ENCODE results near the gene C2orf49.
A peak's percentile ranks its signal among the peaks of the same experiment; 100 is the strongest.
"Not testable (repeated sequence)": the region's sequence is repeated elsewhere in the genome, so short reads cannot be mapped to it uniquely, and the experiment has no call there.

Gene C2orf49

DNA sequence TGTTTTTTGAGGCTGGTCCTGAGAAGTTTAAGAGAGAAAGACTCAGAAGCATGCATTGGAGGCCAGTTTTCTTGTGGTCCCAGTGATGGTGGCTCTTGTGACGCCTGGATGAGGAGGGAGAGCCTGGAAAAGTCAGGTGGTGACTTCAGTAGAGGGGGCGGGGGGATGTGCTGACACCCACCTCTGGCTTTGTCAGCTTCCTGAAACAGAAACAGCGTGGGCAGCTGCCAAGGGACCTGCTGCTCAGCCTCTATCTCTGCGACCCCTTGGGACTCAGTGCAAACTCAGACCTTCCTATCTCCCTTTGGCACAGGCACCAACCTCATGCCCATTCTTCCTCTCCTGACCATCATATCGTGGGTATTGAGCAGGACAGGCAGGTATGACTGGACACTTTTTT, 14.2 kb upstream of the C2orf49 start:
- no peak for DNase-seq

DNA sequence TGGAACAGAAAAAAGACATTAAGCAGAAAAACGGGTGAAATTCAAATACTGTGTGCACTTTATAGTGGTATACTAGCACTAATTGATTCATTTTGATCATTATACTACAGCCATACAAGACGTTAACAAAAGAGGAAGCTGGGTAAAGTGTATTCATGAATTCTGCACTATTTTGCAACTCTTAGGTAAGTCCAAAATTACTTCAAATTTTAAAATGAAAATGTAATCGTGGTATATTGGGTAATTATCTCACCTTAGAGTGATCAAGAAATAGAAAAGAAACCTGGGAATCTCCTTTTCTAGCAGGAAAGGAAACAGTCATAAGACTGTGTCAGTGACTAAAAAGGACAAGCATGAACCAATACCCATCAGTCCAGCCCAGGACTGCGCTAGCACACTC, 13.2 kb upstream of the C2orf49 start:
- DNase-seq, result no peak

DNA sequence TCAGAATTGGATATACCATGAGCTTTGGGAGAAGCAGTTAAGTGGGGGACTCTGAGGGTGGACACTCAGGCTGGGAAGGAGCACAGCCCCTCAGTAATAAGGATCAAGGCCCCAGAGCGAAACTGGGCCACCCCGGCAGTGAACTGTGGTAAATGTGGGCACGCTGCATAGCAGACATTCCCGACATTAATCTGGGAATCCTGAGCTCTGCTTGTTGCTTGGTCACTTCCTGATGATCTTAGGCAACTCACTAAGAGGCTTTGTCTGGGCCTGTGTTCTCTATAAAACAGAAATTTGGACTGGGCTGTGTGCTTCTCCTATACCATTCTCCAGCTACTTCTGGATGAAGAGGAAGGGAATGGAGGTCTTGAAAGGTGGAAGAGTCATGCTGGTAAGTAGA, 12.6 kb upstream of the C2orf49 start:
- DNase-seq, result no peak

DNA sequence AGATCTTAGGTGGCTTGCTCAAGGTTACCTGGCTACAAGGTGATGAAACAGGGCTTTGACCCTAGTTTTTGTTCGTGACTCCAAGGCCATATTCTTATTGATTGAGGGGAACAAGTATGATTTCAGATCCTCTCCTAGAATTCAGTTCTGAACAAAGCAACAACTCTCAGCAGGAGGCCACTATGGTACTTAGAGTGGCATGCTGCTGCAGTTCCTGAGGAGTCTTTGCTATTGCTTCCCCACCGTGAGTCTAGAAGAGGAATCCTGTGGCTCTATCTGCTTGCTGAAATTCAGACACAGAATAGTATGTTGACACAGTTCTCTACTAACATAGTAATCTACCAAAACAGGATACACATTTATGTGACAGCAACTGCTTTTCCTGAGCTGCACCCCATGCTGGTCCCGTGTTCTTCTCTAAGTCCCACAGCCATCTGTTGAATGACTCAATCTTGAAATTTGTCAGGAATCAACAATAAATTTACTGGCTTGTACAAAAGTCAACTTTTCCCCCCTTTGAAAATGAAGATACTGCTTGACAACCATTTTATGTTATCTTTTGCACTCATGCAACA, 11.9 kb upstream of the C2orf49 start:
- DNase-seq, result no peak

DNA sequence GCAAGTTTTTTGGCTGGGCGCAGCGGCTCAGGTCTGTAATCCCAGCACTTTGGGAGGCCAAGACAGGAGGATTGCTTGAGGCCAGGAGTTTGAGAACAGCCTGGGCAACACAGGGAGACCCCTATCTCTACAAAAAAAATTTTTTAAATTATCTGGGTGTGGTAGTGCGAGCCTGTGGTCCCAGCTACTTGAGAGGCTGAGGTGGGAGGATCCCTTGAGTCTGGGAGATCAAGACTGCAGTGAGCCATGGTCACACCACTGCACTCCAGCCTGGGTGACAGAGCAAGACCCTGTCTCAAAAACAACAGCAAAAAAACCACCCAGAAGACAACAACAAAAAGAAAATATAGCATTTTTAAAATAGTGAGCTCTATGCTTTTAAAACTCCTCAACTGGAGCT, 10.1 kb upstream of the C2orf49 start:
- not testable (repeated sequence) for DNase-seq

DNA sequence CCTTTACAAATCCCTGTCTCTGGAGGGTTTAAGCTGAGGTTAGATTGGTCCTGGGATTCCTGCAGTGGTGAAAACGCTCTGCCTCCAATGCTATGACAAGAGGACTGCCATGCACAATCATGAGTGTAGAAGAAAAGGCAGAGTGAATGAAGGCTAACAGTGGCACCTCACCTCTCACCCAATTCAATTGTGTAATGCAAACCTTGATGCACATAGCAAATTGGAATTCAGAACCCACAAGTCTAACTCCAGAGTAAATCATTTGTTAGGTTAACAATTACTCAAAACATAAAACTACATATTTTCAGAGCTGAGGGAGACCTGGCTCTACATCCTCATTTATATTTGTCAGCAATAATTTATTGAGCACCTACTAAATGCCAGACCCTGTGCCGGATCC, 9.7 kb upstream of the C2orf49 start:
- DNase-seq, result no peak

DNA sequence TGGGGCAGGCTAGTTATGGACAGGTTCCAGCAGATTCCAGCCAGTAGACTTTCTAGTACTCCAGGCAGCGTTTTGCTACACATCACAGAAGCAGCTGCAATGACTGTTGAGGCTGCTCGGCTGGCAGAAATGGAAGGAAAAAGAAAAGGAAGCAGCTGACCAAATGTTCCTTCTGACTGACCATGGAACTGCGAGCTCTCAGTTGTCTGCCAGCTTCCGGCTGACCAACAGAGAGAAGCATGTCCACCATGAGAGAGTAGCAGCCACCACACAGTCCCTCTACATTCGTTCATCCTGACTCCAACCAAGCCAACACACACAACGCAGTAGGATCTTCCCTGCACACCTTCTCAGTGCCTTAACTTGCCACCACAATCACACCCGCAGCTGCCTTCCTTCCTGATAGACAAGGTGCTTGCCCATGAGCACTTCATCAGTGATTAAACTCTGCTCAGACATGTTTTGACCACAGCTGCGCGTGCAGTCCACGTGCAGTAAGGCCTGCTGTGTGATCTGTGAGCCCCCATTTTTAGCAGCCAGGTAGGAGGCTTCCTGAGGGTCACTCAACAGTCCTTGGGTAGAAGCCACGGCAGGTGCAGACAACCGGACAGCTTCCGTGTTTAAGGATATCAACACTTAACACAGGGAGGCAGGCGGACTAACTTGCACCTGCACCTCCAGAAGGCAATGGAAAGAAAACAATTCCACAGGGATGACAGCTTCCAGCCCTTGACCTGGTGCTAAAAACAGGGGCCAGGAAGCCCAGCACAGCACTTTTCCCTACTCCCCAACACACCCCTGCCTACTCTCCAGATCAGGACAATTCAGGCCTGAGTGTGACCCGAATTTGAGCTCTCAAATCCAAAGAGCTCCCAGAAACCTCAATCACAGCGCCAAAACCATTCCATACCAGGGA, 8.8 kb upstream of the C2orf49 start:
- peak; percentile 40 for DNase-seq

DNA sequence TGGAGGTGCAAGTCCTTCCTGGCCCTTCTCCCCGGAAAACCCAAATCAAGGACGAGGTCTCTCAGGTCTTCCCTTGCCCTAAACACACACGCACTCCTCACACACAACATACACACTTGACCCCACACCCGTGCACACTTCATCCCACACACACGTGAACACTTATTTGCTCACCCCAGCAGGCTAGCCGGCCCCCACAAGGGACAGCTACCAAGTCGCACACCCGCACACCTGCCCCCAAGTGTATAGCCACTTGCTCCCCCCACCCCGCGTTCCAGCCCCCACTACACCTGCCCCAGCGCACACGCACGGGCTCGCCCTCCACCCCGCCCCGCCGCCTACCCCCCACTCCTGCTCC, 8.2 kb upstream of the C2orf49 start:
- DNase-seq, result no peak

DNA sequence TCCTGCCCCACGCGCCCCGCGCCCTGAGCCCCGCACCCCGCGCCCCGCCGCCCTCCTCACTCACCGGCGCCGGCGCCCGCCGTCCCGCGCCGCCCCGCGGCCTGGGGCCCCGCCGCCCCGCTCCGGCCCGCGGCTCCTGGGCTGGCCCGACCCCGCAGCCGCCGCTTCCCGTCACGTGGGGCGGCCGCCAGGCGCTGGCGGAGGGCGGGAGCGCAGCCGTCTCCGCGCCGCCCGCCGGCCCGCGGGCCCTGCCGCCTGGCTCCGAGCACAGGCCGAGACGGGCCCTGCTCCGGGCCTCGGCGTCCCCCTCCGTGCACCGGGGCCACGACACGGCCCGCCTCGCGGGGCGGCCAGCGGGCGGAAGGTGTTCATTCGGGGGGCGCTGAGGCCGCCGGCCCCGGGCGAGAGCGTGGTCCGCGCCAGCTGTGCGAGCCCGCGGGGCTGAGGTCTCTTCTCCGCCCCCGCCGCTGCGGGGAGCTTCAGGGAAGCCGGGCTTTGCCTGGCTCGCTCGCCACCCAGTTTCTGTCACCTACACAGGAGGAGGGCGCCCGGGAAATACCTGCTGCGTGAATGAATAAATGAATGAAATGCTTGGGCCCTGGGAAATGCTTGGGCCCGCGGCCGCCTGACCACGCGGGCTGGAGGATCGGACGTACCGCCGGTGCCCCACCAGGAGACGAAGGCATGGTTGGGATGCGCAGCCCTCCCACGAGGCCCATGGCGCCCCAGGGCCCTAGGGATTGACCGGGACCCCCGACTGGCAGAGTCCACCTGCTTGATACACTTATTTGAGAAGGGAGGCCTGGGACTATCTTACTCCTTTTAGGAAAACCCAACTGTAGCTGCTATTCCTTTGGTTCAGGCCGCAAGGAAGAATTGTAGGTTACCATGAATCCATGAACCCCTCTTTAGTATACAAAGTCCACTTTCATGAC, 7.5 kb upstream of the C2orf49 start, which contains the start of gene TGFBRAP1:
TSS of gene TGFBRAP1 (minus strand) at position 175 of the 935 bp plus-strand sequence. CDS start 21,434 bp downstream, outside the sequence.
- DNase-seq, result peak; percentile 76

DNA sequence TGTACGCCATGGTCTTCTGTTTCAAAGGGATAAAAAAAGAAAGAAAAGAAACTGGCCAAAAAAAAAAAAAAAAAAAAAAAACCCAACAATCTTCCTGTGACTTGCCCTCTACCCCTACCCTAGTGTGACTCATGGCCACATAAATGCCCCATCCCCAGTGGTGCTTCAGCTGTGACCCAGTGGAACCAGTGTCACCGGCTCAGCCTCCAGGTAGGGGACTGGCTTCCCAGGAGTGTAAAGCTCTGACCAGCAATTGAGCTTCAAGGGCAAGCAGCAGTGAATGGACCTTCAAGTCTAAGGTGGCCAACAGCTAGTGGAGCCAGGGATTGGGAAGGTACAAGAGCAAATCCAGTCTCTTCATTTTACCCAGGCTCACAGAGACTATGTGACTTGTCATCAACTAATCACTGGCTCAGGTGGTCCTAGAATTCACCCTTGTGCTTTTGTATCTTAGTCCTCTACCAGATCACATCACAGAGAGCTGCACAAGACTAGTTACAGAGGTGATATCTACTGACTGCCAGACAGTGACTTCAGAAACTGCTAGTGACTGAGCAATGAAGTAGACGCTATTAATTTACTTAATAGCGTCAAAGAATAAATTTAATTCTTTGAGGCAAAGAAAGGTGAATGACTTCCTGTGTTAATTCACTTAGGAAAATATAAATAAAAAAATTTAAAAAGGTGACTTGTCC, 6.5 kb upstream of the C2orf49 start:
- no peak for DNase-seq

DNA sequence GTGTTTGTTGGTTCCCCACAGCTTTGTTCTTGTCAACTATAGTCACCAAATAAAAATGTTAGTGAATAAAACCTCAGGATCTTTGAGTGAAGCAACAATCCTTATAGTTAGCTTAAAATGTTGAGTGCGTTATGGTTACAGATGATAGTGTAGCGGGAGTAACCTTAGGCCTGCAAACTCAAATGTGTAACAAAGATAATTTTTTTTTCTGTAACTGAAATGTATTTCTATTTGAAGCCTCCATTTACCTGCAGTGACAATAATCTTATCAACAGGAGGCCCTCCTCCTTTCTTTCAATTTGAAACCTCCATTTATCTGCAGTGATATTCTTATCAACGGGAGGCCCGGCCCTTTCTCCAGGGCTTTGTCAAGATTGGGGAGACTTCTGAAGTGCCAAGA, 3.1 kb upstream of the C2orf49 start:
- DNase-seq, result no peak

DNA sequence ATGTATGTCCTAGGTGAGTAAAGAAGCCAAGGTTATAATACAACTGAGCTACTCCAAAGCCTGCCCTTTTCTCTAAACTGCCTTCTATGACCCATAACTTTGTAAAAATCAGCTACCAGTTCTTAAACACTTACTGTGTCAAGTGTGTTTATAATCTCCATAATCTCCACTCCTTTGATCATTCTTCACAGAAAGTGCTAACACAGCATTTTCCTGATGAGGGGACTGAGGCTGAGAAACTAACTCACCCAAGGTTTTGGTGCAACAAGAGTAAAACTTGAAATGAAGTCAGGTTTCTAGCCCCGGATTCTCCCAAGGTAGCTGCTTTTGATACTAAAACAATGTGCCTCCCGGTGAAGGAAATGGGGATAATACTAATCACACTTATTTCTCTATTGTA, 1.9 kb upstream of the C2orf49 start:
- no peak for DNase-seq

DNA sequence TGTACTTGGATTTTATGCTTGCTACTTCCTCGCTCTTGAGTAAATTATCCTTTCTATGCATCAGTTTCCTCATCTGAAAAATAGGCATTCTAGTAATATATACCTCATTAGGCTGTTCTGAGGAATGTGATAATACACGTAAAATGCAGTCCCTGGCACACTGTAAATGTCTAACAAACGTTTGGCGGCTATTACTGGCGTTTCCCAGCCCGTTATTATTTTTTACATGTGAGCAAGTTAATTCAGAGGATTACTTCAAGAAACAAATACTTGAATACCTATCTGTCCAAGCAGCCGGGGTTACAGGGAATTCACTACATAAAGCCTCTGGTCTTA, 586 bp upstream of the C2orf49 start:
- DNase-seq, result no peak

DNA sequence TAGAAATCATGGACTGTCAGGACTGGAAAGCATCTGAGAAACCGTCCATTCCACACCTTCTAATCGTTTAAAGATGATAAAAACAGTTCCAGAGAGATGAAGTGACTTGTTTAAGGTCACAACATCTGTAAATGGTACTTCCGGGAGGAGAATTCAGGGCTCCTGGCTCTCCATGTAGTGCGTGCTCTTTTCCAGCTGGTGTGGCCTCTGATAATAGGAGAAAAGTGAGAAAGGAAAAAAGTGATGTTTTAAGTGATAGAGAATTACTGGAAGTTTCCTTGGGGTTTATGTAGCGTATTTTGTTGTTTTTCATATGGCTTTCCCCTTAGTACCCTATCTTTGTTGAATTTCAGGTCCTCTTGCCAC, 663 bp downstream of the C2orf49 start:
- DNase-seq, result no peak

DNA sequence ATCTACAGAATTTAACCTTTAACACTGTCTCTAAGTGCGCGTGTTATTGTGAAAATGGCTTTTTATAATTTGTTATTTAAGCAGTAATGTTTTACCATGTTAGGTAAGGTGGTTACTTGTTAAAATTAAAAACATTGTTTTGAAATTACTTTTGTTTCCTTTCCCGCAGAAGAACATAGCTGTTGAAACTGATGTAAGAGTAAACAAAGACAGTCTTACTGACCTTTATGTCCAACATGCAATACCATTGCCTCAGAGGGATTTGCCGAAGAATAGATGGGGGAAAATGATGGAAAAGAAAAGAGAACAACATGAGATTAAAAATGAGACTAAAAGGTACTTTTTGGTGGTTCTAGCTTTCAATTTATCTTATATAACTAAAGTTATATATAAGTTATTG, 2.1 kb downstream of the C2orf49 start:
- DNase-seq, result no peak

DNA sequence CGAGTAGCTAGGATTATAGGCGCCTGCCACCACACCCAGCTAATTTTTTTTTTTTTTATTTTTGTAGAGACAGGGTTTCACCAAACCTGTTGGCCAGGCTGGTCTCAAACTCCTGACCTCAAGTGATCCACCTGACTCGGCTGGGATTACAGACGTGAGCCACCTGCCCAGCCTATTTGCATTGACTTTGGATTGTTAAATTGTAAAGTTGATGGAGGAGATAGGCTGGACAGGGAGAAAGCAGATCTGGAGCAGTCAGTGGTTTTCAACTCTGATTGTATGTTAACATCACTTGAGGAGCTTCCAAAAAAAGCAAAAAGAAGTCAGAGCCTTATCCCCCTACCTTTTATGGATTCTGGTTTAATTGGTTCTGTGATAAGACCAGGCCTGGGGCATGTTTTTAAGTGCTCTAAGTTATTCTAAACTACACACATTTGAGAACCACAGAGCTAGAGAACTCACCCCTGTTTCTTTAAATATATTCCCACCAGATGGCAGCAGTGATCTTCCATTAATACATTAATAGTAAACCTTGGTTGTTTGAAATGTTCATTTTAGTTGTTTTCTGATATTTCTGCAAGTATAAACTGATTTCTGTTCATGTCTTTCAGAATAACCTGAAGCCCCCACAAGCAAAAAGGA, 7.5 kb downstream of the C2orf49 start:
- DNase-seq, result no peak

DNA sequence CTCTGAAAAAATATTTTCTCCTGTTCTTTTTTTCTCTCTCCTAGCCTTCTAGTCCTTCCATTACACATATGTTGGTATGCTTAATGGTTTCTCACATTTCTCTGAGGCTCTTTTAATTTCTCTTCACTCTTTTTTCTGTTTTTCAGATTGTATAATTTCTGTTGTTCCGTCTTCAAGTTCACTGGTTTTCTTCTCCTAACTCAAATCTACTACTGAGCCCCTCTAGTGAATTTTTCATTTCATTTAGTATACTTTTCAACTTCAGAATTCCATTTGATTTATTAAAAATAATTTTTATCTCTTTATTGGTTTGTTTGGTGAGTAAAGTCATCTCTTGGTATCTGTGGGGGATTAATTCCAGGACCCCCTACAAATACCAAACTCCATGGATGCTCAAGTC, 19.8 kb downstream of the C2orf49 start:
- DNase-seq, result no peak

DNA sequence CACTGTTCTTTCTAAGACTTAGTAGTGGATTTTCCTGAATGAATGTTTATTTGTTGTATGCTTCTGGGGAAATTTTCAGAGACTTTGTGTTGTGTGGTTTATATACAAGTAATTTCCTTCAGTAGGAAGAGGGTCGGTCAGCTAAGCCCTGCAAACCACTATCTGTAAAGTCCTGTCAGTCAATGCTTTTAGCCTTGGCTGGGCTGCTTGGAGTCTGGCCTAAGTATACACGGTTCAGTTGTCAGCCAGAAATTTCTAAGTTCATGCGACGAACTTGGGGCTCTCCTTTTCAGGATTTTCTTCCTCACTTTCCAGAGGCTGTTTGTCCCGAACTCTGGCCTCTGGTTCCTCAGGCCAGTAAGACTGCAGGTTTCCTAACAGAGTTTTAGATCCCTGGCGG, 21.3 kb downstream of the C2orf49 start:
- no peak for DNase-seq

DNA sequence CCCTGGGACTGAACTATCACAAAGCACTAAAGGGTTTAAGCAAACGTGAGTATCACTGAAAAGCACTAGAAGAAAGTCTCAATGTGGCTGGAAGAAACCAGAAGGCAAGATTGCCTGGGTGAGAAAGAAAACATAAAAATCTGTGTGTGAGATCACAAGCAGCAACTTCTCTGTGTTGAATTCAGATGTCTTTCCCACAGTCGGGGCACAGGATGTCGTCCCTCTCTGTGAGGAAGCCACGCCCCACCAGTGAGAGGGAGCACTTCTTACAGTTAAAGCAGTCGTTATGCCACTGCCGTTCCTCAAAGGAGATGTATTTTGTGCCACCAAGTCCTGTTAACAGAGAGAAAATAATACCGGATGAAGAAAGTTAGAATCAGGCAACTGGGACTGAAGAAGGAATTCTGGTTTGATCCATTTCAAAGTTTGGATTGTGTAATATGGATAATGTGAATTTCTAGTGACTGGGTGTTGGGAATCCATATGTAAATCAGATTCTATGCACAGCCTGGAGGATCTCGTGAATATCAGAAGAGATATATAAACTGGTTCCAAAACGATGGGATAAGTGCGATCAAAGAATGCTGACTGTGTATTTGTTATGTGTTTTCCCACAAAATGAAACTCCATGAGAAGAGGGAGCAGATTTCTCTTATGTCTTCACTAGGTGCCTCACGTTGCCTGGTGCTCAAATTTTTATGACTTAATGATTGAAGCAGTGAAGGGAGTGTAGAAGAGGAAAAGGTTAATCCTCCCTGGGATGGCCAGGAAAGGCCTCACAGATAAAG, 24.0 kb downstream of the C2orf49 start:
- no peak for DNase-seq

DNA sequence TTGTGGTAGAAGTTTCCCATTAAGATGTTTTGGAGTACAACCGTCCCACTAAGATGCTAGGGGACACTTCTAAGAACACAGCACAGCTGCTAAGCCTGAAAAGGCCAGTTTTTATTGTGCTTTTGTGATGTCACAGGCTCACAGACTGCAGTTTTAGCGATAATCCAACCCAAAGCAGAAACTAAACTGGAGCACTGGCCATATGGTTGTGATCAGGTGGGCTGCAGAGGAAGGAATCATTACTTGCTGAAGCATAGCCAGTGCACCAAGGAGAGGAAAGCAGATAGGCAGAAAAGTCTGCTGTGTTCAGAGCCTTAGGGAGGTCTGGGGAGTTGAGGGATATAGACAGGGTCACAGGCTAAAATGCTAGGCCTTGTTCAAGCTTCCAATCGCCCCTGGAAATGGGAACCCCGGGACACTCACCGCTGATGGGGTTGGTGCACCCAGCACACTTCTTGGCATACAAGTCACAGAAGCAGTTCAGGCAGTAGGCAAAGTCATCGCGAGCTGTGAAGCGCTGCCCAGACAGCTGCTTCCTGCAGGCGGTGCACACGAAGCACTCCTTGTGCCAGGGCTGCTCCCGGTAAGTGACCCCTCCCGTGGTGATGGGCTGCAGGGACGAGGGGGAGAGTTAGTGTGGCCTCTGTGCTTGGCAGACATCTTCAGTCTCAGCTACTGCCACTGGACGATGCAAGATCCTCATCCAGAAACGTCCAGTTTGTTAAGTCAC, 25.7 kb downstream of the C2orf49 start:
- no peak for DNase-seq

Measured in left hindlimb (tissue), 1 donor.